HEK293 (cell line): ENCODE results near the gene SLC35E1.

Experiments used
- CTCF ChIA-PET: fragments of 350-600 bp; formaldehyde crosslinking; extraction: SDS; loops from one replicate; lab custom pipeline; 2021; ENCODE audit warnings: antibody characterized with exemption; lab: Yijun Ruan, JAX
- POLR2A ChIA-PET: fragments of 300-600 bp; formaldehyde crosslinking; extraction: SDS; loops from one replicate; lab custom pipeline; 2020; ENCODE audit warnings: antibody characterized with exemption, inconsistent platforms; lab: Yijun Ruan, JAX
- H3K27ac ChIP-seq: fragments of 200-500 bp; sonication (Bioruptor generic); 2 replicates; pipeline ENCODE4 v1.5.1; 2014; ENCODE audit warnings: low read depth, low read length, control low read depth, inconsistent platforms; ENCODE audit errors: extremely low read depth
- H3K36me3 ChIP-seq, 2 experiments: fragments of 200-500 bp in 1 of 2; sonication (Bioruptor generic) in 1 of 2; 1 replicate in 1 of 2; 2 replicates in 1 of 2; pipeline ENCODE4 v1.5.1; 2014 to 2017; ENCODE audit warnings: inconsistent platforms in 2 of 2, low read length in 2 of 2; ENCODE audit not compliant: control insufficient read depth in 2 of 2, insufficient read depth in 1 of 2
- H3K4me1 ChIP-seq: fragments of 200-500 bp; sonication (Bioruptor generic); 2 replicates; pipeline ENCODE4 v1.5.1; 2014; ENCODE audit warnings: mild to moderate bottlenecking, low read length, inconsistent platforms; ENCODE audit not compliant: control insufficient read depth, insufficient read depth
- H3K4me3 ChIP-seq: 2 replicates; pipeline ENCODE4 v1.5.1; 2011; ENCODE audit warnings: low read depth, mild to moderate bottlenecking, control low read depth, low read length, moderate library complexity
- H3K9me3 ChIP-seq: fragments of 200-500 bp; sonication (Bioruptor generic); 2 replicates; pipeline ENCODE4 v1.5.1; 2014; ENCODE audit warnings: low read depth, low read length, inconsistent platforms; ENCODE audit not compliant: control insufficient read depth, insufficient read depth
- EGR2 ChIP-seq: fragments of 450-650 bp; formaldehyde crosslinking; IDR thresholded peaks from 2 replicates; pipeline ENCODE4 v1.5.1; 2016; ENCODE audit warnings: low read depth, missing biosample characterization, missing genetic modification characterization
- SCRT2 ChIP-seq: fragments of 450-650 bp; formaldehyde crosslinking; IDR thresholded peaks from 2 replicates; pipeline ENCODE4 v1.5.1; 2016; ENCODE audit warnings: missing biosample characterization, missing genetic modification characterization
- ZBTB44 ChIP-seq: fragments of 450-650 bp; IDR thresholded peaks from 2 replicates; pipeline ENCODE4 v1.5.1; 2018; ENCODE audit warnings: missing biosample characterization, mild to moderate bottlenecking, missing genetic modification characterization
- ZFHX2 ChIP-seq: fragments of 450-650 bp; formaldehyde crosslinking; conservative IDR thresholded peaks from 2 replicates; pipeline ENCODE4 v1.5.1; 2016; ENCODE audit warnings: missing biosample characterization, missing genetic modification characterization
- ZNF2 ChIP-seq: fragments of 450-650 bp; formaldehyde crosslinking; IDR thresholded peaks from 2 replicates; pipeline ENCODE4 v1.5.1; 2016; ENCODE audit warnings: missing biosample characterization, missing genetic modification characterization
- ZNF335 ChIP-seq: fragments of 450-650 bp; formaldehyde crosslinking; conservative IDR thresholded peaks from 2 replicates; pipeline ENCODE4 v1.5.1; 2016; ENCODE audit warnings: missing biosample characterization, missing genetic modification characterization
- ZNF341 ChIP-seq: fragments of 450-650 bp; formaldehyde crosslinking; IDR thresholded peaks from 2 replicates; pipeline ENCODE4; 2016; ENCODE audit warnings: low read depth, missing biosample characterization, missing genetic modification characterization
- ZNF37A ChIP-seq: fragments of 450-650 bp; IDR thresholded peaks from 2 replicates; pipeline ENCODE4 v1.5.1; 2018; ENCODE audit warnings: missing biosample characterization, missing genetic modification characterization
- ZNF394 ChIP-seq: fragments of 450-650 bp; formaldehyde crosslinking; IDR thresholded peaks from 2 replicates; pipeline ENCODE4 v1.5.1; 2016; ENCODE audit warnings: missing biosample characterization, missing genetic modification characterization, mild to moderate bottlenecking, moderate library complexity, borderline replicate concordance
- ZNF398 ChIP-seq: fragments of 450-650 bp; formaldehyde crosslinking; IDR thresholded peaks from 2 replicates; pipeline ENCODE4 v1.5.1; 2017; ENCODE audit warnings: missing biosample characterization, missing genetic modification characterization
- ZNF513 ChIP-seq: fragments of 450-650 bp; IDR thresholded peaks from 2 replicates; pipeline ENCODE4 v1.5.1; 2018; ENCODE audit warnings: missing biosample characterization, missing genetic modification characterization
- ZNF585B ChIP-seq: fragments of 450-650 bp; formaldehyde crosslinking; IDR thresholded peaks from 2 replicates; pipeline ENCODE4 v1.5.1; 2016; ENCODE audit warnings: missing biosample characterization, missing genetic modification characterization
- ZNF623 ChIP-seq: fragments of 450-650 bp; formaldehyde crosslinking; IDR thresholded peaks from 2 replicates; pipeline ENCODE4 v1.5.1; 2016; ENCODE audit warnings: missing biosample characterization, missing genetic modification characterization
- ZNF626 ChIP-seq: fragments of 450-650 bp; sonication (Bioruptor Pico); formaldehyde crosslinking; IDR thresholded peaks from 2 replicates; pipeline ENCODE4 v1.5.1; 2018; ENCODE audit warnings: missing biosample characterization, missing genetic modification characterization, inconsistent platforms
- ZNF654 ChIP-seq: fragments of 450-650 bp; formaldehyde crosslinking; IDR thresholded peaks from 2 replicates; pipeline ENCODE4 v1.5.1; 2016; ENCODE audit warnings: low read depth, missing biosample characterization, missing genetic modification characterization
- ZNF677 ChIP-seq: fragments of 450-650 bp; IDR thresholded peaks from 2 replicates; pipeline ENCODE4 v1.5.0; 2018; ENCODE audit warnings: missing biosample characterization, mild to moderate bottlenecking, missing genetic modification characterization, moderate library complexity
- TF ChIP-seq, protein P1 (sequence below): fragments of 450-650 bp; formaldehyde crosslinking; IDR thresholded peaks from 2 replicates; pipeline ENCODE4 v1.5.1; 2016; ENCODE audit warnings: missing biosample characterization, missing genetic modification characterization

The SLC35E1 gene

GRCh38 chr19:16605115-16605514 is 32.9 kb upstream of the SLC35E1 start (continued):
- TF ChIP-seq ZNF654 (tag by site-specific recombination) (no peak), ZNF623 (tag by site-specific recombination) (no peak), ZNF585B (tag by site-specific recombination) (no peak), ZNF513 (tag by site-specific recombination) (no peak), ZNF394 (no peak), ZBTB44 (tag by site-specific recombination) (no peak)
- TF ChIP-seq, protein P1, sequence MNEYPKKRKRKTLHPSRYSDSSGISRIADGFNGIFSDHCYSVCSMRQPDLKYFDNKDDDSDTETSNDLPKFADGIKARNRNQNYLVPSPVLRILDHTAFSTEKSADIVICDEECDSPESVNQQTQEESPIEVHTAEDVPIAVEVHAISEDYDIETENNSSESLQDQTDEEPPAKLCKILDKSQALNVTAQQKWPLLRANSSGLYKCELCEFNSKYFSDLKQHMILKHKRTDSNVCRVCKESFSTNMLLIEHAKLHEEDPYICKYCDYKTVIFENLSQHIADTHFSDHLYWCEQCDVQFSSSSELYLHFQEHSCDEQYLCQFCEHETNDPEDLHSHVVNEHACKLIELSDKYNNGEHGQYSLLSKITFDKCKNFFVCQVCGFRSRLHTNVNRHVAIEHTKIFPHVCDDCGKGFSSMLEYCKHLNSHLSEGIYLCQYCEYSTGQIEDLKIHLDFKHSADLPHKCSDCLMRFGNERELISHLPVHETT (tag by site-specific recombination) = no peak

DNA sequence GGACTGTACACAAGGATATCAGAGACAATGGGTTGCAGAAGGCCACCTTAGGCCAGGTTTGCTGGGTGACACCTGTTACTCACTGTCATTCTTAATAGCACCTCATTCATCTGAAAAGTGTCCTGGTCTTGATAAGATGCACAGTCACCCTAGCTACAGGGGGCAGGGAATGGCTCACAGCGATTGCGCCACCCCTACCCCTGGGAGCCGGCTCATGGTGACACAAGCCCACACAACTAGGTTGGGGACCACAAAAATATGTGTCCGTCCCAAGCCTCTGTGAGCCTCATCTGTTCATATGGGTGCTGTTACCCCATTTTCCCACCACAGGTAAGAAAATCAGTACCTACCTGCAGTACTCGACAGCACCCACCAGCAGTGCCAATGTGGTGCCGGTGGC is 32.4 kb upstream of the SLC35E1 start:
- ChIA-PET POLR2A (no interaction called here), CTCF (no interaction called here)
- H3K9me3 ChIP-seq = no peaks in the 10 kb centered on the region
- TF ChIP-seq ZNF398 (tag by site-specific recombination) (no peak), SCRT2 (tag by site-specific recombination) (peak; percentile 76)
- H3K36me3 ChIP-seq = no peaks in the 10 kb centered on the region
- H3K27ac ChIP-seq = no peak overlapping the region
- no peak overlapping the region for H3K4me3 ChIP-seq
- H3K4me1 ChIP-seq = peaks cover 17% of the 10 kb centered on the region

DNA sequence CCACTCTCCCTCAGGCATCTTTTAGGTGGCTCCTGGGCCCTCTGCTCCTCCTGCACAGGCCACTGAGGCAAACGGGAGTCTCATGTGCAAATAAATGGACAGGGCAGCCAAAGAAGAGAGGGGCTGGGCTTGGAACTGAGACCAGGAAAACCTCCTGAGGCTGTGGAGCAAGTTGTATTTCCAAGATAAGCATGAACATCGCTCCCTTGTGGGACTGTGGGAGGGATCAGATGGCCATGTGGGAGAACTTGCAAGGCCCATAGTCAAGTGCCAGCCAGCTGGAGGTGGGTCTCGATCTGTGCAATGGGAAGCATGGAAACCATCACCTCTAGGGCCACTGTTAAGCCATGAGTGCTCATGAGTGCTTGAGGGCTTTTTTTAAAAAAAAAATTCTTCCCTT is 30.9 kb upstream of the SLC35E1 start:
- ChIA-PET CTCF (no interaction called here), POLR2A (interaction anchor here (1.1 kb wide), 1 partner anchor 31 kb away, joined by 3 read pairs; the partner anchor contains the start of gene SLC35E1)
- Histone ChIP-seq H3K27ac (no peak overlapping the region), H3K4me3 (no peak overlapping the region), H3K9me3 (no peaks in the 10 kb centered on the region), H3K4me1 (peaks cover 4% of the 10 kb centered on the region; the same call in 1 of the 2 replicates), H3K36me3 (no peaks in the 10 kb centered on the region)
- TF ChIP-seq ZNF626 (tag by site-specific recombination) (no peak), EGR2 (tag by site-specific recombination) (peak; percentile 66), ZNF341 (tag by site-specific recombination) (no peak), ZNF335 (tag by site-specific recombination) (0 out of 2 replicates have a peak, but pooled peaks have one; percentile 8), ZNF677 (tag by site-specific recombination) (no peak), ZFHX2 (tag by site-specific recombination) (peak; percentile 55), ZNF2 (tag by site-specific recombination) (no peak), ZNF37A (no peak)
